Endodermal cell (in vitro differentiated cells): ENCODE measurements around the gene UPK3B. TPM values are rescaled to one million over a fixed set of nuclear protein-coding genes. Genes with fewer than 3 reads are reported as not detected.
"Not testable (repeated sequence)": the region's sequence is repeated elsewhere in the genome, so short reads cannot be mapped to it uniquely, and the experiment has no call there.

ENCODE experiments used
- DNase-seq: peaks from one replicate; pipeline ENCODE4 v3.0.0-alpha.2; 2017
- H3K27ac ChIP-seq: 2 replicates; pipeline ENCODE4 v1.5.1; 2013; ENCODE audit warnings: mild to moderate bottlenecking, low read depth, low read length, moderate library complexity
- H3K27me3 ChIP-seq: 2 replicates; pipeline ENCODE4 v1.6.1; 2013; ENCODE audit warnings: mild to moderate bottlenecking, low read length, moderate library complexity; ENCODE audit not compliant: insufficient read depth, control insufficient read depth, poor library complexity, severe bottlenecking
- H3K36me3 ChIP-seq: 2 replicates; pipeline ENCODE4 v1.7.0; 2013; ENCODE audit warnings: mild to moderate bottlenecking, low read length, moderate library complexity; ENCODE audit not compliant: control insufficient read depth, insufficient read depth
- H3K4me1 ChIP-seq: one replicate; pipeline ENCODE4 v1.7.0; 2013; ENCODE audit warnings: low read length; ENCODE audit not compliant: control insufficient read depth, insufficient read depth
- H3K4me3 ChIP-seq: 2 replicates; pipeline ENCODE4 v1.5.1; 2013; ENCODE audit warnings: mild to moderate bottlenecking, low read length, moderate library complexity
- H3K9ac ChIP-seq: 2 replicates; pipeline ENCODE4 v1.6.1; 2013; ENCODE audit warnings: mild to moderate bottlenecking, low read length, moderate library complexity; ENCODE audit not compliant: poor library complexity, severe bottlenecking; ENCODE audit errors: extremely low read depth
- H3K9me3 ChIP-seq: 2 replicates; pipeline ENCODE4 v1.6.1; 2013; ENCODE audit warnings: mild to moderate bottlenecking, low read length, moderate library complexity; ENCODE audit not compliant: control insufficient read depth
- H3K27ac Mint-ChIP-seq: 2 replicates; pipeline ENCODE4 v1.8.0; 2020; ENCODE audit warnings: mixed read lengths
- H3K27me3 Mint-ChIP-seq: 2 replicates; pipeline ENCODE4 v1.8.0; 2021; ENCODE audit warnings: mild to moderate bottlenecking, mixed read lengths; ENCODE audit not compliant: insufficient read depth
- H3K36me3 Mint-ChIP-seq: 2 replicates; pipeline ENCODE4 v1.8.0; 2020; ENCODE audit warnings: low read depth, mixed read lengths
- H3K4me1 Mint-ChIP-seq: 2 replicates; pipeline ENCODE4 v1.8.0; 2020; ENCODE audit warnings: mixed read lengths
- H3K4me3 Mint-ChIP-seq: 2 replicates; pipeline ENCODE4 v1.8.0; 2020; ENCODE audit warnings: mild to moderate bottlenecking, moderate library complexity, mixed read lengths
- H3K9me3 Mint-ChIP-seq: 2 replicates; pipeline ENCODE4 v1.8.0; 2020; ENCODE audit warnings: mild to moderate bottlenecking, mixed read lengths
- whole genome bisulfite sequencing, 2 experiments: methylation state at CpG; one replicate each; pipeline versions ENCODE4 v1.1.5 to v1.1.7; 2013; ENCODE audit warnings: missing lambda C conversion rate in 2 of 2, mixed read lengths in 1 of 2; ENCODE audit not compliant: insufficient coverage in 1 of 2, insufficient read length in 1 of 2; 5-methylcytosine and 5-hydroxymethylcytosine counted together
- total RNA-seq, 2 donors: library from RNA; stranded (reverse); fragmentation: NEBNext Ultra II Directional in 1 of 2; extraction: Animal tissue kit (Norgen Biotek cat#: 25700) in 1 of 2; gene quantifications; 2 replicates in 1 of 2; 3 replicates in 1 of 2; pipeline ENCODE4 v1.2.1, GENCODE V29; 2021

UPK3B gene
- total RNA-seq, 2 donors from 2014 or later = 1.2 to 2.3 TPM

DNA sequence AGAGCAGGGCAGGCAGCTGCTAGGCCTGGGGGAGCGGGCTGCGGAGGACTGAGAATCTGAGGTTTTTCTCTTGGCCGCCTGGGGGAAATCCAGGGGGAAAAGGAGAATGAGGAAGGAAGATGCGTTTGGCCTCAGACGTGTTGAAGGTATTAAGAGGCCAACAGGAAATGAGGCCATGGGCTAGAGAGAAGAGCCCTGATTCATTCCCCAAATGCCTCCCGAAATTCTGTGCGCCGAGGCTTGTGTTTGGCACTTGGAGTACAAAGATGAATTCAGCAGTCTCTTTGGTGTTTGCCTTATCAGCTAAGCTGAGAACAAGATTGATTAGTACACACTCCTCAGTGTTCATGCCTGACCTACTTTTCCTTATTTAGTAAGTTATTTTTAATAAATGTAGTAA, 44.4 kb upstream of the UPK3B start:
- not testable (repeated sequence) for H3K4me3 Mint-ChIP-seq, H3K27ac Mint-ChIP-seq, DNase-seq, H3K27me3 ChIP-seq, H3K36me3 Mint-ChIP-seq, H3K4me1 ChIP-seq, H3K9me3 Mint-ChIP-seq, H3K4me1 Mint-ChIP-seq, H3K9me3 ChIP-seq, H3K9ac ChIP-seq, H3K36me3 ChIP-seq, H3K27me3 Mint-ChIP-seq, H3K4me3 ChIP-seq, H3K27ac ChIP-seq
- no CpG with 5 or more reads among the region's 8 CpGs for WGBS, 2 experiments

DNA sequence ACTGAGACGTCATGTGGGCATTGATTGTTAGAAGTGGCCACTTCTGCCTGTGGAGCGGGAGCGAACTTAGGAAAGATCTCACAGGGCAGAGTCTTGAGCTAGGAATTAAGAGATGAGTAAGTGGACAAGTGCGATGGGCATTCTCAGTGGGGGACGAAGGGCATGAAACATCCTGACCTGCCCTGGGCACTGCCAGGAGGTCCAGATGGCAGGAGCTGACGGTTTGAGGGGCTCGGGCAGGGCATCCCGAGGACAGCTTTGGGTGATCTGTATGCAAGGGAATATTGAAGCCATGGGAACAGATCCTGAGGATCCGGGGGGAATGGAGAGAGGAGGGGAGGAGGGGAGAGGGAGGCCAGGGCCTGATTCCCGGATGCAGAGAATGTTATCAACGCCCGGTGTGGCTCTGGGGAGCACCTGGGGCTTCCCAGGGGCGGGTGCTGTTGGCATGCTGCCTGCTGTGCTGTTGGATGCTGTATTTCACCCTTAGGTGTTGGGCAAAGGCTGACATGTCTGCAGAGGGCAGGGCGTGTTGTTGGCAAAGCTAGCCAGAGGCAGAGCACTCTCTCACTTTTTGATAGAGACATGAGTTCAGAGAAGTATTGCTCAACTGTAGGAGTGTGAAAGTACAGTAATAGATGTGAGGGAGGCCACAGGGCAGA, 42.5 kb upstream of the UPK3B start:
- H3K27ac ChIP-seq, H3K36me3 ChIP-seq, H3K36me3 Mint-ChIP-seq, H3K4me3 Mint-ChIP-seq, H3K9me3 Mint-ChIP-seq, H3K9ac ChIP-seq, H3K4me1 ChIP-seq, H3K27ac Mint-ChIP-seq, H3K4me3 ChIP-seq, H3K27me3 ChIP-seq, H3K4me1 Mint-ChIP-seq, H3K27me3 Mint-ChIP-seq, H3K9me3 ChIP-seq: not testable (repeated sequence)
- peak; percentile 26 for DNase-seq
- WGBS, 2 experiments = 93 to 96% methylated on average over 5 to 9 of the region's 14 CpGs

DNA sequence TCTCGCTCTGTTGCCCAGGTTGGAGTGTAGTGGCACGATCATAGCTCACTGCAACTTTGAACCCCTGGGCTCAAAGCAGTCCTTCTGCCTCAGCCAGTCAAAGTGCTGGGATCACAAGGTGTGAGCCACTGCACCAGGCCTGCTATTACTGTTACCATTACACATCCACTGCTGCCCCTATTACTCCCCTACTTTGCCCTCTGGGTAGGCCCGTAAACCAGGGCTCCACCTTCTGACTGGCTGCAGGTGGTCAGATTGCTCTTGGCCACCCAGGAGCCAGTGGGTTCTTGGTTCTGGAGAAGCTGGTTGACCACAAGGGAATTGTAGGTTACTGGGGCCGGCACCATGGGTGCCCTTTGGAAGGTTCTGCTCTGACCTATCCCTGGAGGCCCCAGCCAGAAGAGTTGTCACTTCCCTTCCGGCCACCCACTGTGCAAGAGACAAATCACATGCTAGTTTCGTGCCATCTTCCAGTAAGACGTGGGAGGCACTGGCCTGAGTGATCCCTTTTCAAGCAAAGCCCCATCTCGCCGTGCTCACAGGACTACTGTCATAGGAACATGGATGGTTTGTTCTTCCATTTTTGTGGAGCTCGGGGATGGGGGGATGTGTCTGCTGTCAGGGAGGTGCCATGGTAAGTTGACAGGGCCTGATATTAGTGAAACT, 38.7 kb upstream of the UPK3B start:
- 78 to 94% methylated on average over 4 to 8 of the region's 10 CpGs for WGBS, 2 experiments
- not testable (repeated sequence) for H3K27me3 ChIP-seq, H3K9me3 ChIP-seq, H3K9ac ChIP-seq, H3K4me1 ChIP-seq, H3K36me3 ChIP-seq, H3K4me3 Mint-ChIP-seq, H3K36me3 Mint-ChIP-seq, H3K27me3 Mint-ChIP-seq, H3K27ac Mint-ChIP-seq, H3K9me3 Mint-ChIP-seq, H3K4me1 Mint-ChIP-seq, DNase-seq, H3K4me3 ChIP-seq, H3K27ac ChIP-seq

DNA sequence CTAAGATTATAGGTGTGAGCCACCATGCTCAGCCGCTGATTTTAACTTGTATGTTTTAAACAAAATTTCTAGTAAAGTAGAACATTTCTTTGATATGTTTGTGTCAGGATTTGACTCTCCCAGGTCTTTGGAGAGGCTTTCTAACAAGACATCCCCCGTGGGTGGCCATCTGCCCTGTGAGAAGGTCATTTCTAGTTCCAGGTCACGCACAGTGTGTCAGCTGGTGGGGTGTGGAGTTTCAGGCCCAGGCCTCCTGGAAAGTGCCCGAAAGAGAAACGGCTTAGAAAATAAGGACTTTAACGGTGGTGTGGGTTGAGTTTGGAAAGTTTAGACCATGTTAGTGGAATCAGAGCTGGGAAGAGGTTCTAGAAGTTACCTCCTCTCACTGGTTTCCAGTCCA, 37.3 kb upstream of the UPK3B start:
- not testable (repeated sequence) for H3K4me3 Mint-ChIP-seq, H3K9me3 ChIP-seq, H3K9me3 Mint-ChIP-seq, H3K36me3 ChIP-seq, H3K27ac Mint-ChIP-seq, H3K27ac ChIP-seq, H3K27me3 ChIP-seq, H3K4me3 ChIP-seq, H3K9ac ChIP-seq, H3K4me1 Mint-ChIP-seq, DNase-seq, H3K4me1 ChIP-seq, H3K27me3 Mint-ChIP-seq, H3K36me3 Mint-ChIP-seq
- 100% methylated on average over 1 of the region's 6 CpGs; no CpG with 5 or more reads in 1 of the 2 experiments for WGBS, 2 experiments

DNA sequence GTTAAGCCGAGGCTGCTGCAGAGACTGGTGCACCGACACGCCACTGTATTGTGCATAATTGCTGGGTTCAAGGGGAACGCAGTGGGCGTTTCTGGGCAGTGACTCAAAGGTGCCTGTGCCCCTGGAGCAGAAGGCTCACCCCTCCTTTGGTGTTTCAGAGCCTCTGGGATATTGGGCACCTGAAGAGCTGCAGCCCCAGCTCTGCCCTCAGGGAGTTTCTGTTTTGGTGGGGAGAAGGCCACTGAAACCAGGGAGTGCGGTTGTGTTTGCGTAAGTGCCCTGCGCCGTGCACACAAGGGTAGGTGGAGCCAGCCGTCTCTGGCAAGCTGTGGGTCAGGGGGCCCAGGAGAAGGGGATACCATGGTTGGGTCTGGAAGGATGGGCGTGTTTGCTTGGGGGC, 34.1 kb upstream of the UPK3B start:
- not testable (repeated sequence) for H3K27me3 ChIP-seq, H3K36me3 ChIP-seq

DNA sequence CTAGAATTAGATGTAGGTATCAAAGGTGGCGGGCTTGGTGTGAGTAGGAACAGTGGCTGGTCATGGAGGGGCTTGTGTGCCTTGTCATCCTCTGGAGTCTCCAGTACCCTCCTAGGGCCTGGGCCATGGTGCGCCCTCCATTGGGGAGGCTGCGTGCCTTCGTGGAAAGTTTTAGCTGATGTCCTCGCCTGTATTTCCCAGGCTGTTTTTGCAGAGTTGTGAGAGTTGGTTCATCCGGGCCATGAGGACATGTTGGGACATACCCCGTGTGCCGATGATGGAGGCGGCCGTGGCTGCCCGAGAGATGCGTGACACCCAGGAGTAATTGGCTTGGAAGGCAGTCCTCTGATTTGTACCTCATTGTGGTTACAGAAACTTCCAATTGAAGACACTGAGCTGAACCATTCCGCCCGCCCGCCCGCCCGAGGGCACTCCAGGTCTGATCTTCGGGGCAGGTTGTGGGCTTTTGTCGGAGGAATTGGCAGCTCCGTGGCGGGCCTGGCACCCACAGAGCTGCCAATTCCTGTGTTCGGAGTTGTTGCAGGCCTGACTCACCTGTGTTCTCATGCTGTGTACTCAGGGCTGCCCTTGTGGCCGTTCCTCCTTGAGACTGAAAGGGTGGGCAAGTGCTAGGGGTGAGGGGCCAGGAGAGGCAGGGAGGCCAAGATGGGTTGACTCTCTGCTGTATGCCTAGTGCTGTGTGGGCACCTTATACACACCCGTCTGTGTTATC, 33.4 kb upstream of the UPK3B start:
- H3K27ac ChIP-seq, H3K36me3 Mint-ChIP-seq, H3K27me3 Mint-ChIP-seq, H3K27me3 ChIP-seq, H3K36me3 ChIP-seq, H3K9me3 ChIP-seq, H3K4me3 ChIP-seq, H3K4me1 Mint-ChIP-seq, H3K4me1 ChIP-seq, H3K9ac ChIP-seq, H3K4me3 Mint-ChIP-seq, H3K9me3 Mint-ChIP-seq, H3K27ac Mint-ChIP-seq: not testable (repeated sequence)
- peak; percentile 7 for DNase-seq
- 97 to 100% methylated on average over 2 to 15 of the region's 24 CpGs for WGBS, 2 experiments

More for the DNA sequence above, 34.1 kb upstream of the UPK3B start:
- not testable (repeated sequence) for H3K9ac ChIP-seq, H3K9me3 ChIP-seq, H3K4me1 ChIP-seq, H3K4me3 ChIP-seq, DNase-seq, H3K27ac Mint-ChIP-seq, H3K4me1 Mint-ChIP-seq, H3K27me3 Mint-ChIP-seq, H3K4me3 Mint-ChIP-seq, H3K27ac ChIP-seq, H3K9me3 Mint-ChIP-seq, H3K36me3 Mint-ChIP-seq
- WGBS, 2 experiments = 100% methylated on average over 1 of the region's 11 CpGs; no CpG with 5 or more reads in 1 of the 2 experiments
